ENCODE measurements around the gene OR5B2. TPM values are rescaled to one million over a fixed set of nuclear protein-coding genes. Genes with fewer than 3 reads are reported as not detected.
"Not testable (repeated sequence)": the region's sequence is repeated elsewhere in the genome, so short reads cannot be mapped to it uniquely, and the experiment has no call there.

The OR5B2 gene
- total and polyA plus RNA-seq, 7 experiments from 2014 or later: not detected

GRCh38 chr11:58442136-58442535 is 14.2 kb upstream of the OR5B2 start, which contains the start of gene OR5B12:
Gene OR5B12, minus strand, starts transcription at chr11:58442236. Its CDS starts 2,085 bp downstream, at chr11:58440151.
- Mint-ChIP-seq H3K27me3 (peaks cover 0 to 27% (median 11%) of the 10 kb centered on the region in 5 donors), H3K4me1 (no peaks in the 10 kb centered on the region), H3K9me3 (peaks cover 2 to 30% (median 10%) of the 10 kb centered on the region in 11 donors), H3K4me3 (no peak within 1 kb of the TSS), H3K27ac (no peak within 1 kb of the TSS), H3K36me3 (peaks cover 0 to 13% (median 9%) of the 10 kb centered on the region in 5 donors)
- Histone ChIP-seq H3K36me3 (ENCODE audit: control insufficient read depth in 2 of 3, insufficient read depth in 3 of 3, low read length in 3 of 3) (no peaks in the 10 kb centered on the region), H3K4me3 (ENCODE audit: low read length) (no peak within 1 kb of the TSS), H3K27ac (ENCODE audit: low read depth, low read length) (no peak within 1 kb of the TSS), H3K27me3 (ENCODE audit: control insufficient read depth in 2 of 2, insufficient read depth in 2 of 2, low read length in 2 of 2) (peaks cover 0 to 3% of the 10 kb centered on the region in 2 donors), H3K4me1 (ENCODE audit: control insufficient read depth in 2 of 2, insufficient read depth in 2 of 2, low read length in 2 of 2) (no peaks in the 10 kb centered on the region), H3K9me3 (ENCODE audit: control insufficient read depth in 2 of 3, low read length in 3 of 3) (peaks cover 0 to 6% (median 0%) of the 10 kb centered on the region in 3 experiments)
- ATAC-seq (no peak), DNase-seq (no peak)
- intact Hi-C loops (cut with micrococcal nuclease): no loop called here
- ChIA-PET CTCF (no interaction called here), POLR2A (no interaction called here)

- H3K4me3 Mint-ChIP-seq: no peak overlapping the region
- ChIA-PET CTCF (no interaction called here), POLR2A (no interaction called here)
- peaks cover 0 to 19% (median 0%) of the 10 kb centered on the region in 5 donors for H3K27me3 Mint-ChIP-seq
- peaks cover 0 to 9% (median 0%) of the 10 kb centered on the region in 5 donors for H3K36me3 Mint-ChIP-seq
- Histone ChIP-seq H3K9me3 (ENCODE audit: control insufficient read depth in 2 of 3, low read length in 3 of 3) (no peaks in the 10 kb centered on the region), H3K4me1 (ENCODE audit: control insufficient read depth in 2 of 2, insufficient read depth in 2 of 2, low read length in 2 of 2) (no peaks in the 10 kb centered on the region), H3K4me3 (ENCODE audit: low read length) (no peak overlapping the region), H3K36me3 (ENCODE audit: control insufficient read depth in 2 of 3, insufficient read depth in 3 of 3, low read length in 3 of 3) (no peaks in the 10 kb centered on the region), H3K27ac (ENCODE audit: low read depth, low read length) (no peak overlapping the region), H3K27me3 (ENCODE audit: control insufficient read depth in 2 of 2, insufficient read depth in 2 of 2, low read length in 2 of 2) (no peaks in the 10 kb centered on the region)
- no peaks in the 10 kb centered on the region for H3K4me1 Mint-ChIP-seq
- H3K9me3 Mint-ChIP-seq: peaks cover 0 to 20% (median 3%) of the 10 kb centered on the region in 11 donors
- ATAC-seq (no peak), DNase-seq (no peak)
- H3K27ac Mint-ChIP-seq: no peak overlapping the region
- intact Hi-C loops (cut with micrococcal nuclease): no loop called here
These were observed 10.6 kb upstream of the OR5B2 start for GRCh38 chr11:58438486-58438885.

DNA sequence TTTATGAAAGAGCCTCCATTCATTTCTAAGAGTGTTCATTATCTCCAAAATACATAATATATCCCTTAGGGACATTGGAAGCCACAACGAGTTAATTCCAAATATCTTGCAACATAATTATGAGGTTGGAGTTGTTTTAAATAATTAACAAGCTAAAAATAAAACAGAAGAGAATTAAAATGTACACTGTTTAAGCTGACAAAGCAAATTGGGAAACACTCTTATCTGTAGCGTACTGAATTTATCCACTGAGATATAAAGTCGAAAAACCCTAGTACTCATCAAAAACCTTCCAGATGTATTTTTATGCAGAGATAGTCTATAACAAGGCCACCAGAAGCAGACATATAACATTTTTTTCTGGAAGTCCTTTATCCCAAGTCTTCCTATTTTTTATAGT is 6.3 kb upstream of the OR5B2 start:
- ChIA-PET CTCF (no interaction called here), POLR2A (no interaction called here)
- peaks cover 0 to 5% (median under 1%) of the 10 kb centered on the region in 5 donors for H3K36me3 Mint-ChIP-seq
- peaks cover 0 to 23% (median 17%) of the 10 kb centered on the region in 5 donors for H3K27me3 Mint-ChIP-seq
- no peak overlapping the region for H3K27ac ChIP-seq (ENCODE audit: low read depth, low read length)
- ATAC-seq (no peak), DNase-seq (no peak)
- no peak overlapping the region for H3K4me3 Mint-ChIP-seq
- no peaks in the 10 kb centered on the region for H3K9me3 ChIP-seq (ENCODE audit: control insufficient read depth in 2 of 3, low read length in 3 of 3)
- H3K27ac Mint-ChIP-seq: no peak overlapping the region
- H3K9me3 Mint-ChIP-seq: peaks cover 0 to 30% (median 7%) of the 10 kb centered on the region in 11 donors
- no peaks in the 10 kb centered on the region for H3K36me3 ChIP-seq (ENCODE audit: control insufficient read depth in 2 of 3, insufficient read depth in 3 of 3, low read length in 3 of 3)
- intact Hi-C loops (cut with micrococcal nuclease): no loop called here
- H3K4me3 ChIP-seq (ENCODE audit: low read length): no peak overlapping the region
- no peaks in the 10 kb centered on the region for H3K4me1 ChIP-seq (ENCODE audit: control insufficient read depth in 2 of 2, insufficient read depth in 2 of 2, low read length in 2 of 2)
- no peaks in the 10 kb centered on the region for H3K4me1 Mint-ChIP-seq
- no peaks in the 10 kb centered on the region for H3K27me3 ChIP-seq (ENCODE audit: control insufficient read depth in 2 of 2, insufficient read depth in 2 of 2, low read length in 2 of 2)

GRCh38 chr11:58433638-58434203 is 5.8 kb upstream of the OR5B2 start:
- CTCF ChIA-PET: no interaction called here
- no peak overlapping the region for H3K4me3 ChIP-seq (ENCODE audit: low read length)
- no peaks in the 10 kb centered on the region for H3K27me3 ChIP-seq (ENCODE audit: control insufficient read depth in 2 of 2, insufficient read depth in 2 of 2, low read length in 2 of 2)

DNA sequence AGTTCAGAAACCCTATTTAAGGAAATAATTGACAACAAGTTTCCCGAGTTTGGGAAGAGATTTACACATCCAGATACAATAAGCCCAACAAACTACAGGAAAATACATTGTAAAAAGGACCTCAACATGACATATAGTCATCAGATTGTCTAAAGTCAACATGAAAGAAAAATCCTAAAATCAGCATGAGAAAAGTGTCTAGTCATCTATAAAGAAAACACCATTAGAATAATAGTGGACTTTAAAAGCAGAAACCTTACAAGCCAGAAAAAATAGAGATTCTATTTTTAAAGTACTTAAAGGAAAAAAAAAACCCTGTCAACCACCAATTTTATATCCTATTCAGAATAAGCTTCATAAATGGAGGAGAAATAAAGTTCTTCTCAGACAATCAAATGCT is 1.4 kb upstream of the OR5B2 start:
- peaks cover 0 to 54% (median 29%) of the 10 kb centered on the region in 5 donors for H3K27me3 Mint-ChIP-seq
- H3K36me3 Mint-ChIP-seq: peaks cover 0 to 11% (median 4%) of the 10 kb centered on the region in 5 donors
- no peak overlapping the region for H3K27ac ChIP-seq (ENCODE audit: low read depth, low read length)
- POLR2A ChIA-PET: no interaction called here
- H3K4me3 Mint-ChIP-seq: no peak overlapping the region
- H3K4me1 Mint-ChIP-seq: no peaks in the 10 kb centered on the region
- no peaks in the 10 kb centered on the region for H3K4me1 ChIP-seq (ENCODE audit: control insufficient read depth in 2 of 2, insufficient read depth in 2 of 2, low read length in 2 of 2)
- H3K27ac Mint-ChIP-seq: no peak overlapping the region
- H3K9me3 Mint-ChIP-seq: peaks cover 3 to 26% (median 10%) of the 10 kb centered on the region in 11 donors
- no peaks in the 10 kb centered on the region for H3K36me3 ChIP-seq (ENCODE audit: control insufficient read depth in 2 of 3, insufficient read depth in 3 of 3, low read length in 3 of 3)
- CTCF ChIA-PET: no interaction called here
- ATAC-seq (no peak), DNase-seq (no peak)
- no peaks in the 10 kb centered on the region for H3K27me3 ChIP-seq (ENCODE audit: control insufficient read depth in 2 of 2, insufficient read depth in 2 of 2, low read length in 2 of 2)
- H3K9me3 ChIP-seq (ENCODE audit: control insufficient read depth in 2 of 3, low read length in 3 of 3): no peaks in the 10 kb centered on the region
- intact Hi-C loops (cut with micrococcal nuclease): no loop called here
- H3K4me3 ChIP-seq (ENCODE audit: low read length): no peak overlapping the region

More at GRCh38 chr11:58433638-58434203, 5.8 kb upstream of the OR5B2 start:
- intact Hi-C loops (cut with micrococcal nuclease): no loop called here
- no peaks in the 10 kb centered on the region for H3K4me1 Mint-ChIP-seq
- POLR2A ChIA-PET: no interaction called here
- Histone ChIP-seq H3K4me1 (ENCODE audit: control insufficient read depth in 2 of 2, insufficient read depth in 2 of 2, low read length in 2 of 2) (no peaks in the 10 kb centered on the region), H3K9me3 (ENCODE audit: control insufficient read depth in 2 of 3, low read length in 3 of 3) (no peaks in the 10 kb centered on the region), H3K27ac (ENCODE audit: low read depth, low read length) (no peak overlapping the region), H3K36me3 (ENCODE audit: control insufficient read depth in 2 of 3, insufficient read depth in 3 of 3, low read length in 3 of 3) (no peaks in the 10 kb centered on the region)
- H3K4me3 Mint-ChIP-seq: no peak overlapping the region
- H3K27me3 Mint-ChIP-seq: peaks cover 0 to 25% (median 17%) of the 10 kb centered on the region in 5 donors
- no peak overlapping the region for H3K27ac Mint-ChIP-seq
- peaks cover 0 to 35% (median 11%) of the 10 kb centered on the region in 11 donors for H3K9me3 Mint-ChIP-seq
- ATAC-seq (no peak), DNase-seq (no peak)
- peaks cover 0 to 8% (median 5%) of the 10 kb centered on the region in 5 donors for H3K36me3 Mint-ChIP-seq

GRCh38 chr11:58406774-58407173 is 21.1 kb downstream of the OR5B2 start, which contains the start of gene OR5B3:
Gene OR5B3, minus strand, starts transcription at chr11:58406874. Its CDS starts 3,465 bp downstream, at chr11:58403409.
- Mint-ChIP-seq H3K4me1 (no peaks in the 10 kb centered on the region), H3K27me3 (peaks cover 0 to 27% (median 16%) of the 10 kb centered on the region in 5 donors), H3K9me3 (peaks cover 8 to 53% (median 23%) of the 10 kb centered on the region in 11 donors), H3K4me3 (no peak within 1 kb of the TSS), H3K36me3 (peaks cover 0 to 11% (median 6%) of the 10 kb centered on the region in 5 donors), H3K27ac (no peak within 1 kb of the TSS)
- Histone ChIP-seq H3K27ac (ENCODE audit: low read depth, low read length) (no peak within 1 kb of the TSS), H3K4me3 (ENCODE audit: low read length) (no peak within 1 kb of the TSS), H3K27me3 (ENCODE audit: control insufficient read depth in 2 of 2, insufficient read depth in 2 of 2, low read length in 2 of 2) (no peaks in the 10 kb centered on the region), H3K4me1 (ENCODE audit: control insufficient read depth in 2 of 2, insufficient read depth in 2 of 2, low read length in 2 of 2) (no peaks in the 10 kb centered on the region), H3K36me3 (ENCODE audit: control insufficient read depth in 2 of 3, insufficient read depth in 3 of 3, low read length in 3 of 3) (no peaks in the 10 kb centered on the region), H3K9me3 (ENCODE audit: control insufficient read depth in 2 of 3, low read length in 3 of 3) (peaks cover 0 to 17% (median 0%) of the 10 kb centered on the region in 3 experiments)
- ATAC-seq: no peak
- CTCF ChIA-PET: no interaction called here
- intact Hi-C loops (cut with micrococcal nuclease): no loop called here
- no peak for DNase-seq
- POLR2A ChIA-PET: no interaction called here

- H3K4me1 ChIP-seq (ENCODE audit: control insufficient read depth in 2 of 2, insufficient read depth in 2 of 2, low read length in 2 of 2); POLR2A ChIA-PET: not testable (repeated sequence)
These were observed 28.3 kb downstream of the OR5B2 start for GRCh38 chr11:58399622-58400021.

More at GRCh38 chr11:58399622-58400021, 28.3 kb downstream of the OR5B2 start:
- DNase-seq; H3K27me3 ChIP-seq (ENCODE audit: control insufficient read depth in 2 of 2, insufficient read depth in 2 of 2, low read length in 2 of 2); H3K4me3 Mint-ChIP-seq; intact Hi-C loops (cut with micrococcal nuclease); H3K4me1 Mint-ChIP-seq; ATAC-seq; H3K36me3 Mint-ChIP-seq; H3K27ac Mint-ChIP-seq; H3K4me3 ChIP-seq (ENCODE audit: low read length); CTCF ChIA-PET; H3K9me3 ChIP-seq (ENCODE audit: control insufficient read depth in 2 of 3, low read length in 3 of 3); H3K27ac ChIP-seq (ENCODE audit: low read depth, low read length); H3K36me3 ChIP-seq (ENCODE audit: control insufficient read depth in 2 of 3, insufficient read depth in 3 of 3, low read length in 3 of 3): not testable (repeated sequence)
- peaks cover 0 to 24% (median 16%) of the 10 kb centered on the region in 5 donors for H3K27me3 Mint-ChIP-seq
- peaks cover 0 to 13% (median 3%) of the 10 kb centered on the region in 11 donors for H3K9me3 Mint-ChIP-seq
